SW 1271 (cell line): ENCODE data around the gene SPDYE4.

Experiments used
- DNase-seq, 2 experiments: peaks; one replicate each; lab custom pipeline; 2025; lab: John Stamatoyannopoulos, UW

Gene SPDYE4

DNA sequence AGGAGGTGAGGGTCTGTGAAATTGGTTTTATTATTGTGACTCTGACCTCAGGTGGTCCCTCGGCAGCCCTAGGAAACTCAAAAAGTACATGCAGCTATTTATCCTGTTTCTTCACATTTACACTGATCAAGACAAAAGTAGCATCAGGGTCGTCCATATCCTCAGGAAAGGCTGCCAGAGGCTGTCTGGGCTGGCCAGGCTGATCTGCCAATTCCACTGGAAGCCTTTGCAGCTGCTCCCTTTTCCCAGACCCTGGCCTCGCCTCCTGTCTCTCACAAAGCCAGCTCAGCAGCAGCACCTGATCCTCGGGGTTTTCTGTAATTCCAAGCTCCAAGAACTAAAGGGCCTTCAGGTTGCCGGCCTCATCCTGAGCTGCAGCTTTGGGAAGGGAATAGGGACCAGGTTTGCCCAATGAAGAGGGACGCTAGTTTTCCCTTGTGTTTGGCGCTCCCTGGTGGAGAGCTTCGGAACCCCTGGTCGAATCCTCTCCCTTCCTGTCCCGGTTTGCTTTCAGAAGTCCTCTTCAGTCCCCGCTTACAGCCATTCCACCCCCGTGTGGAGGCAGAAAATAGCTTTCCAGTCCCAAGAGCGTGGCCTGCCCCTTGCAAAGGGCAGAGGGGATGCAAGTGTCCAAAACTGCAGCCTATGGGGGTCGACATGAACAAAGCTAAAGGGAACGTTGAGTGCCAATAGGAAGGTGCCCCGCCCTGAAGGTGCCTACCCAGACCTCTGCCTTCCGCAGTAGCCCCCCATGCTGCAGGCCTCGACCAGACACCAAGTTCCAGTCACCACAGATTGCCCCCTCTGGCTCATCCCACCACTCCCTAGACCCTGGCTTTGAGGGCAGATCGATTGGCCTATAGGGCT, 27.4 kb upstream of the SPDYE4 start:
- peak; percentile 32 to 52 for DNase-seq

DNA sequence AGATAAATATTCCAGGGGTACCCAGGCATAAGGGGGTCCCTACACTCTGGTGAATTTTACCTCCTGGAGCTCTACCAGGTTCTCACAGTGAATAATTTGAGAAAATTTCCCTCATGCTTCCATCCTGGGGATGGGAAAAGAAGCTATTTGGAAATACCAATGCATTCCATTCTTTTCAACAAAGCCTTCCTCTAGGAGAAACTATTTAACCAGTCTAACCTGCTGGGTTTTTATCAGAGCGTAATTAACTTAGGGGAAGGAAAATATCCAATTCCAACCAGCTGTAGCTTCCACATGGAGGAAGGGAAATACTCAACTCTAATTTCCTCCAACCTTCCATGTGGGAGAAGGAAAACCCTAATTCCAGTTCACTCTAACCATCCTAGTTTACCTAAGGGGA, 23.8 kb upstream of the SPDYE4 start:
- DNase-seq, result no peak

DNA sequence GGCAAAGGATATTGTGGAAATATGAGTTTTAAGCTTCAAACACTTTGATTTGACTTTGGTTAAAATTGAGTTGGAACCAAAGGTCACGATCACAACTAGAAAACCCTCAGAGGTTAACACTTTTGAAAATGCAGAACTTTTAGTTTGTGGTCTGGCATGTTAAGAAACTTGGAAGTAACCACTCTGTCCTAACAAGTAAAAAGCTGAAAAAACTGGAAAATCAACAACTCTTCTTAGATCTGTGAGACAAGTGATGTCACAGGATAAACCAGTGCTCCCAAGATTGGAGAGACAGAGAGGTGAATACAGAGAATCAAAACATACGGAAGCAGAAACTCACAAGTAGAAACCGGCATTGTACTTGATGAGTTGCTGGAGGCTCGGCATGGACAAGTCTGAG, 23.4 kb upstream of the SPDYE4 start:
- DNase-seq, result no peak

DNA sequence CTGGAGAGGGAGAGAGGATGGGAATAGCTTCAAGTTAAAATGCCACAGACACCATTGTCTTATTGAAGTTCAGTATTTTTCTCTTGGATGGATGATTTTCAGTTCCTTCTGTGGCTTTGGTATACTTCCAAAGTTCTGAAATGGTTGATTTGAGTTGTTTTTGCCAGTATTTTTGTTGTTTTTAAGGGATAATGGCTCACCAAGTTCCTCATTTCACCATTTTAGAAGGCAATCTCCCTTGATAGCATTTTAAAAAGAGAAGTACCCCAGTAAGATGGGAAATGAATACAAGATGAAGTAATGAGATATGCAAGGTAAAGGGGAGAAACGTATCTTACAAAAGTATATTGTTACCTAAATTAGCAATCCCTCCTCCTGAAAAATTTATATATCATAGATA, 18.5 kb upstream of the SPDYE4 start:
- no peak for DNase-seq

DNA sequence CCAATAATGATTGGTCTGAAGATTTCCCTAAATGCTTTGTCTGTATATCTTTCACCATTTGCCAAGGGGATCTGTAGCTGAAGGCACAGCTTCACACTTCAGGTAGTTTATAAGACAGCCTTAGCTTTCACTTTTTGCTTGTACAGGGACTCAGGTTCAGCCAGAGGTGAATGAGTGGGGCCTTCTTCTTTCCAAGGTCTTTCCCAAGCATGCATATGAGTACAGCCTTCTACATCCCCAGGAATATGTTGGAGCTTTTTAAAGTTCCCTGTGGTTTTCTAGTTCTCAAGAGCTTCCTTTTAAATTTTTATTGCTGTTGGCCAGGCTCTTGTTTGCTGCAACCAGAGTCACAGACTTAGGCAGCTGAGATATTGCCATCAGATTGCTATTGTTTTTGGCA, 17.9 kb upstream of the SPDYE4 start:
- DNase-seq, result no peak

DNA sequence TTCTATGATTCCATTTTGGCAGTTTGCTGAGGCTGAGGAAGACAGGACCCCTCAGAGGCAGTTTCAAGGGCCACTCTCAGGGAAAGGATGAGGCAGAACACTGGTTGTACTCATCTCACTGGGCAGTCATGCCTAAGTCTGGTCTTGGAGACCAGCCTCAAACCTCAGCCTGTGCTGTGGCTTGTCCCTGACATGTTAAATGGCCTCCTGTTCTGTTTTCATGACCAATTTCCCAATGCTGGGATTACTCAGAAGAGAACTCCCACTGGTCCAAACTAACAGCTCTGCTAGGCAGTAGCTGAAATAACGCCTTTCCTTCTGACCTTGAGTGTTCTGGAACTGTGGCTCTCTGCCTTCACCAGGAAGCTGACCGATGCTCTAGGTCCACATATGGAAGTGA, 8.4 kb upstream of the SPDYE4 start:
- DNase-seq, result no peak

DNA sequence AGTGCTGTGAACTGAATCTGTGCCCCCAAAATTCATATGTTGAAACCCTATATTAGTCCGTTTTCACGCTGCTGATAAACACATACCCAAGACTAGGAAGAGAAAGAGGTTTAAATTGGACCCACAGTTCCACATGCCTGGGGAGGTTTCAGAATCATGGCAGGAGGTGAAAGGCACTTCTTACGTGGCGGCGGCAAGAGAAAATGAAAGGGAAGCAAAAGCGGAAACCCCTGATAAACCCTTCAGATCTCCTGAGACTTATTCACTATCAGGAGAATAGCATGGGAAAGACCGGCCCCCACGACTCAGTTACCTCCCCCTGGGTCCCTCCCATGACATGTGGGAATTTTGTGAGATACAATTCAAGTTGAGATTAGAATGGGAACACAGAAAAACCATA, 3.7 kb upstream of the SPDYE4 start:
- DNase-seq, result no peak

DNA sequence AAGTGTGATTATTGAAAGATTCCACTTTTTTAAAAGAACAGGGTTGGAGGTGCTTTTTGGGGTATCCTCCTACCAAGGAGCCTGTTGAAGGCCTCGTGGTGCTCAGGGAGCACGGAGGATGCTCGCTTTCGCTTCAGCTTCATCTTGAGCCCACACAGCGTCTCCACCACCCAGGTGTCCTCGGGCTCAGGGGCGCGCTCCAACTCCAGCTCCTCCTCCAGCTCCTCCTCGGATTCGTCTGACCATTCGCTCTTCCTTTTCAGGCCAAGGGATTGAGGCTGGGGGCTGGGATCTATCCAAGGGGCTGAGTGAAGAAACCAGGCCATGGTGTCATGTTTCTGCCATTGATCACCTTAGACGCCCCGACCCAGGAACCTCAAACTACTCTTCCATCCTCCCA, 1.2 kb downstream of the SPDYE4 start:
- no peak for DNase-seq

DNA sequence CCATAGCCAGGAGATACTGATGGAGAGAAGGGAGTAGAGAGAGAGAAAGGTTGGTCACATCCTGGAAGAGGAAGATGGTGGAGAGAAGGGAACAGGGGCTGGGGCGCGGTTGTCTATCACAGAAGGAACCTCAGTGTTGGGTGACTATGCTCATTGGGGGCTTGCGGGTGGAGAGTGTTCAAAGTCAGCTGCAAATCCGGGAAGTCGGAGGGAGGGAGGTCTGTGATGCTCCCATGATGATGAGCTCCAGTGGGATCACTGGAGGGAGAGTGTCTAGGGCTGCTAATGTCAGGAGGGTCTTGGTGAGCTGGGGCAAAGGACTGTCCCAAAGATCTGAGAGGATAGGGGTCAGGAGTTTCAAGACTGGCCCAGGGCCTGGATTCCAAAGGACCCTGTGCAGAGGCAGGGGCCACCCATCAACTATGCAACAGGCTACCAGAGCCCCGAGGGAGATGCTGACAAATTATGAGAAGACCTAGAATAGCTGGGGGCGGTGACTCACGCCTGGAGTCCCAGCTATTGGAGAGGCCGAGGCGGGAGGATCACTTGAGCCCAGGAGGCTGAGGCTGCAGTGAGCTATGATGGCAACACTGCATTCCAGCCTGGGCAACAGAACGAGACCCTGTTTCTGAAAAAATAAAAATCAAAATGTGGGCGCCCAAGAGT, 2.6 kb downstream of the SPDYE4 start:
- DNase-seq, result no peak

DNA sequence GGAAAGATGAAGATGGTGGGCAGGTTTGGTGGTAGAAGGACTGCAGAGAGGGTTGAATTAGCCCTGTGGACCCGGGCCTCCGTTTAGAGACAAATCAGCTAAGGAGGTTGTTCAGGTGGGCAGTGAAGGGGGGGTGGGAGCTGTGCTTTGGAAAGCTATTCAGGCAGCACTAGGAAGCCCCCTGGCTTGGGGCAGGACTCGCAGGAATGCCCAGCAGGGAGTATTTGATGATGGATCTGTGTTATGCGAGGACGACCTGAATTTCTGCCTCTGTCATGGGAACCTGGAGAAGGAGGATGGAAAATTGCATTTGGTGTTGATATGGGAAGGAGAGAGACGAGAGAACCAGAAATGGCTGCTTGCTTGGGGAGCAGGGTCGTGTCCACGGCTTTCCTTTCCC, 3.5 kb downstream of the SPDYE4 start:
- no peak for DNase-seq

DNA sequence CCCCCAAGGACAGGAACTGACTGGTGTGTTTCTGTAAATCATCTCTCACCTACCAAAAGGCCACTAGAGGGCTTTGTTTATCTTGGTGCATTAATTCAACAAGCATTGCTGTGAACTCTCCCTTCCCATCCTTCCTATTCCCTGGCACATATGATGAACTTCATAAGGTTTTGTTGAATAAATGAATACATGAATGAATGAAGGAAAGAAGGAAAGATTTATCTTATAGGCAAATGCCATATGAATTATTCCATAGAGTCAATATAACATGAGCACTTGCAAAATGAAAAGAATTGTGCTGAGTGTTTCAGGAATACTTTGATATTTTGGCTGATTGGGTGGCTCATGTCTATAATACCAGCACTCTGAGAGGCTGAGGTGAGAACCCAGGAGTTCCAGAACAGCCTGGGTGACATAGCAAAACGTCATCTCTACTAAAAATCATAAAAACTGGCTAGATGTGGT, 4.3 kb downstream of the SPDYE4 start:
- DNase-seq, result peak in 1 of 2 experiments; percentile 18

DNA sequence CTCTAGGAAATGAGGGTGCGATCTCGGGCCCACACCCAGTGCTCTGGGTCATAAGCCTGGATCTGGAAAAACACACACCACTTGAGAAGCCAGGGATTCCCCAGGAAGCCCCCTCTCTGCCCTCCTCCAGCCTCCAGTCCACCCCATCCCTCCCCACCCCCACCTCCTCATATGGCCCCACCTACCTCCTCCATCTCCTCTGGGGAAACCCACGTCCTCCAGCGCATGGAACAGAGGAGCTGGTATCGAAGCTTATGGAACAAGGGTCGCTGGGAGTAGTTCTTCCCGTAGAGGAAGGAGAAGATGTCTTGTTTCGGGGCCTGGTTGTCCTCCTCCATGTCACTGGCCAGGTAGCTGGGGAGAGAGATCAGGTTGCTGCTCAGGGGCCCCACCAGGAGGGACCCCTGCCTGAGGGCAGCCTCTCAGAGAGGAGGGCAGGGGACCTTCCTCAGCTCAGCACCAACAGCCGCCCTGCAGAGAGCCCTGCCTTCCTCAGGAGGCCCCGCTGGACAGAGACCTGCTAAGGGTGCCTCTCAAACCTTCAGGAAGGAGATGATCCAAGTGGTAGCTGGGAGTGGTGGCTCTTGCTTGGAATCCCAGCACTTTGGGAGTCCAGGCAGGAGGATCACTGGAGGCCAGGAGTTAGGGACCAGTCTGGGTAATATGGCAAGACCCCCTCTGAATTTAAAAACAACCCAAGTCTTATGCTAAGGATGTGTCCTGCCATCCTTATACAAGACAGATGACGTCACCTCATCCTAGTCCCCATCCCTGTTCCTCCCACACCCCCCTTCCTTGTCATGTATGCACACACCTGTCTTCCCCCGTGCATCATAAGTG, 5.0 kb downstream of the SPDYE4 start:
- no peak for DNase-seq

DNA sequence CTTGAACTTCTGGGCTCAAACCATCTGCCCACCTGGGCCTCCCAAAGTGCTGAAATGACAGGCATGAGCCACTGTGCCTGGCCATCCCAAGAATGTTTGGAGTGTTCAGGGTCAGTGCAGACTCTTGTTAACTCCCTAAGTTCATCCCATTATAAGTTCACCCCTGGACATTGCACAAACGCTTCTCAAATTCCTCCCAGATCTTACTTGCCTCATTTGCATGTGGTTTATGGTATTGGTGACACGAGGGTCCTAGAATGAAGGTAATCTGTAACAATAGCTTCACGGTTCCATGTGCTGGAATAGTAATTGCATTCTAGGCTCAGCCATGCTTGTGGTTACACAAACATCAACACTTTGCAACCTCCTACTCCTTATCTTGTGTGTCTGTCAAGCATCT, 8.7 kb downstream of the SPDYE4 start:
- no peak for DNase-seq

DNA sequence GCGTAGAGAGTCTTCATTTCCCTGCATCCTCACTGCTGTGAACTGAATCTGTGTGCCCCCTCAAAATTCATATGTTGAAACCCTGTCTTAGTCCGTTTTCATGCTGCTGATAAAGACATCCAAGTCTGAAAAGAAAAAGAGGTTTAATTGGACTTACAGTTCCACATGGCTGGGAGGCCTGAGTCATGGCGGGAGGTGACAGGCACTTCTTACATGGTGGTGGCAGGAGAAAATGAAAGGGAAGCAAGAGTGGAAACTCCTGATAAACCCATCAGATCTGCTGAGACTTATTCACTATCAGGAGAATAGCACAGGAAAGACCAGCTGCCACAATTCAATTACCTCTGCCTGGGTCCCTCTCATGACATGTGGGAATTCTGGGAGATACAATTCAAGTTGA, 10.6 kb downstream of the SPDYE4 start:
- no peak for DNase-seq

DNA sequence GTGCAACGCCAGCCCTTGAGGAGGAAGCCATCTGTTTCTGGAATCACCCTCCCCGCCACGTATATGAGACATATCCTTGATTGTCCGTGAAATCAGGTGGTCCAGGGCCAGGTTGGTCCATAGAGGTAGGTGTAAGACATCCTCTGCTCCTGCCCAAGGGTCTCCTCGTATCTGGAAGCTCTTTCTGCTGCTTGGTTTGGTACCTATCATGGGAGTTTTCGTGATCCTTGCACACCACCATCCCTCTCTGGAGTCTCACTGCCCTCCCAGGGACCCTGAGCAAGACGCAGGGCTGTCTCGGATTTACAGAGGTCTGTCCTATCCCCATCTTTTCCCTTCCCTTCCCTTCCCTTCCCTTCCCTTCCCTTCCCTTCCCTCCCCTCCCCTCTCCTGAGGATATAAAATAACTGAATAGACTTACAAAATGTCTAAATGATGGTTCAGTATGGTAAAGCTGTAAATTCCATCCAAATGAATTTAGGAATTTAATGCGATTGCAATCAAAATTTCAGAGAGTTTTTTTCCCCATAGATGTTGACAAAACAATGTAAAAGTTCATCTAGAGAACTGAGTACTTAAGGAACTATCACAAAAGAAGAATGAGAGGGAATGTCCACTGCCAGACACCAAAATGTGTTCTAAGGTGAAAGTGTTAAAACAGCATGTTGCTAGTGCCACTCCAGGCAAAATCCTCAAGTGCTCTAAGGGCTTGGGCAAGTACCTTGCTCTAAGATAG, 11.7 kb downstream of the SPDYE4 start:
- DNase-seq, result no peak

DNA sequence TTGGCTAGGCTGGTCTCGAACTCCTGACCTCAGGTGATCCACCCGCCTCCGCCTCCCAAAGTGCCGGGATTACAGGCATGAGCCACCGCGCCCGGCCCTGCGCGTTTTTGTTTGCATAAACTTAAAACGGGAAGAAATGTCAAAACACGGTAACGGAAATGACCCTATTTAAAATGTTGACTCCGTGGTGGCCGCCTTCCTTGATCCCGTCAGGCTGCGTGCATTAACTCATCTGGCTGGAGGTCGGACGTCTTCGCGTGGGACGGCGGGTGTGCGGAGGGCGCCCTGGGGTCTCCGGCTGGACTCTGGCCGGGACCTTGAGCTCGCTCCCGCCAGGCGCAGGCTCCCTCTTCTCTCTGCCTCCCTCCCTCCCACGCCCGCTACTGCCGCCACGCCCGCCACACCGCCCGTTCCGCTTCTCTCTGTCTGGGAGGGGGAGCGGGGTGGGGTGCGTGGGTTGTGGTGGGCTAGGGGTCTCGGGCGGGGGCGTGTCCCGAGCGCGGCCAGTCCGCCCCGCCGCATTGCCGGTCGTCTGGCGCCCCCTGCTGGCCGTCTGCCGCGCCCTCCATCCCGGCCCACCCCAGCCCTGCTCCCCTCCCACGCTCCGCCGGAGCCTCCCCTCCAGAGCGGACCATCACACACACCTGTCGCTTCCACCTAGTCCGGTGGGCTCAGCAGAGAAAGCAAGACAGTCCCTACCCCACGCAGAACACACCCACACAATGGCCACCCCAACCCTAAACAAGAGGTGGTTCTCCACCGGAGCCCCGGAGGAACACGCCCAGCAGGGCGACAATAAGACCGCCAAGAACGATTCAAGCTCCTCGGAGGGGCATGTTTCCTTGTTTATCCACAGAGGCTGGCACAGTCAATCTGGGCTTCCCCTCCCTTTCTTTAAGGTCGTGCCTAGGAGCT, 12.5 kb downstream of the SPDYE4 start:
- DNase-seq, result no peak

DNA sequence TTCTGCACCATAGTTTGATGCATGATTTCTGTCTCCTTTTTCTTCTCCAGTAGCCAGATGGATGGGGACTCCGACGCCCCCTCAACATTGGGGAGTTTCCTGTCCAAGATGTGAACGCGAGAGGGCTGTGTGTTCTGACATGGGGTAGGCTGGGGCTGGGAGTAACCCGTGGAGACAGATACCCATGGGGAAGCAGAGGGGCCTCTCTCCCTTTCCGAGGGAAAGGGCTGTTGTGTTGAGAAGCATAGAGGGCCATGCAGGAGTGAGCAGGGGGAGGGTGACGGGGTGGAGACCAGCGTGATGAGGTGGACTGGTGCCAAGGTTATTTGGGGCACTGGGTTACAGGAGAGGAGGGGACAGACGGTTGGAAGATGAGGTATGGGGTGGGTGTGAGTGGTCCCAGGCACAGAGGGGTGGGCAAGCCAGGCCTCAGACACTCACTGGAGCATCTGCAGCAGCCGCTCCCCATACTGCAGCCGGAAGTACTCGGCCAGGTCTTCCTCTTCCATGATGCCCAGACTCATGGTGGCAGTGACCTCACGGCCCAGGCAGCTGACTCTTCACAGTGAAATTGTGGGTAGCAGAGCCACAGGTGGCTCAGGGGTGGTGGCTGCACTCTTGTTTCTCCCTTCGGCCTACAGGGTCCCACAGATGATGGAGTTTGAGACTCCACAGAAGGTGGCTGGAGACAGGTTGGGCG, 14.1 kb downstream of the SPDYE4 start:
- DNase-seq, result no peak

DNA sequence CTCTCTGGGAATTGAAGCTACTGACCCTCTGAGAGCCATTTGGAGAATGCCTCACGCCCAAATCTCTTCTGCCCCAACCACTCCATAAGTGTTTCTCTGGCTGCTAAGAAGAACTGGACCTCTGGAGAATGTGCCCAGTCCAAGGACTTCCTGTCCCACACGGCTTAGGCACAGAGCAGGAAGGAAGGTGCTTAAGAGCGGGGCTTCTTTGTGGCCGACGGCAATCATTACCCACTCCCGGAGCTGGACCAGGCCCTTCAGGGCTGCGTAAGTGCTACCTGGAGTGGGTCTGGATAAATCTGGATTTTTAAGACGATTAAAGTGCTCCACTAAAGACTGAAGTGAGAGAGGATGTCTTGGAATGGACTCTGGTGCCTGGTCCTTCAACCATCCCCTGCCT, 15.5 kb downstream of the SPDYE4 start:
- no peak for DNase-seq

DNA sequence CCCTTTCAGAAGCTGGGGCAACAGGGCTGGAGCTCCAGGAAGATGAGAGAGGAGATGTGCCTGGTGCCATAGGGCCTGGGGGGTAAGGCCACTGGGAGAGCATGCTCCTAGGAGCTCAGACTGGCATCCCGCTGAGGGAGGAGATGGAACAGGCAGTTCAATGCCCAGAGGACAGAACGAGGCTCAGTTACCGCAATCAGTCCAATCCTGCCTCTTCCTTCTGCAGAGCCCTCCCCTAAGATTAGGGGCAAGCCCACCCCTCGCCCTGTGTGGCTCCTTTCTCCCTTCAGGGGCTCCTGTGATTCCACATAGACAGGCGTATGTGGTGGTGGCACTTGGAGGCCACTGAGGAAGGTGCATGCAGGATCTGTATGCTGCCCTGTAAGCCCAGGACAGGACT, 16.1 kb downstream of the SPDYE4 start:
- DNase-seq, result no peak

DNA sequence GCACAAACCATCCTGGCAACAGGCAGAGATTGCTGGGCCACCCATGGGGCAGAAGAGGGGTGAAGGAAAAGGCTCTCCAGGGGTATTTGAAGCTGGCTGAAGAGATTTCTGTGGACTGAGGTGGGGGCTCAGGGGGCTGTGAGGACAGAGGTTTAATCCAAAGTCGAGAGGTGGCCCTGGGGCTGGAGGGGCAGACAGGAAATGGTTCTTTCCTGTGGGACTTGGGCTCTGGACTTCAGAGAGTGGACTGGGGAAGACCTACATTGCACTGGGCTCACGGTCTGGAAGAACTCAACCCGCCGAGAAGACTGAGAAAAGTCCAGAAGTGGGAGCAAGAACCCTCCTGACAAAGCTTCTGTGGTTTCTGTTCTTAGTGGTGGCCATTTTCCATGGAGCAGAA, 16.6 kb downstream of the SPDYE4 start:
- no peak for DNase-seq
